A673 (cell line): ENCODE data around the gene CX3CL1. TPM values are rescaled to one million over a fixed set of nuclear protein-coding genes. Genes with fewer than 3 reads are reported as not detected.
"Not testable (repeated sequence)": the region's sequence is repeated elsewhere in the genome, so short reads cannot be mapped to it uniquely, and the experiment has no call there.

Source experiments
- BruUV-seq: library from RNA; stranded (reverse); fragments of 400-500 nt; replicated peaks from 2 replicates; lab custom pipeline; 2021; lab: Mats Ljungman, UMichigan
- CTCF ChIA-PET: fragments of 300-600 bp; sonication (Branson Sonifier 250); formaldehyde crosslinking; loops from one replicate; lab custom pipeline; 2022; ENCODE audit warnings: antibody characterized with exemption; lab: Charles Lee
- POLR2A ChIA-PET: fragments of 300-600 bp; sonication (Branson Sonifier 250); formaldehyde crosslinking; loops from one replicate; lab custom pipeline; 2022; ENCODE audit warnings: antibody characterized with exemption; ENCODE audit not compliant: low non-redundant PET; lab: Charles Lee
- DNase-seq: peaks from one replicate; pipeline ENCODE4 v3.0.0-alpha.2; 2015; ENCODE audit warnings: low spot score
- H3K27ac ChIP-seq: fragments of 200-600 bp; sonication (generic); 2 replicates; pipeline ENCODE4 v1.5.1; 2016; ENCODE audit warnings: mixed run types, low read depth, mild to moderate bottlenecking, mixed read lengths, antibody characterized with exemption, low read length; ENCODE audit not compliant: poor library complexity, severe bottlenecking
- H3K27me3 ChIP-seq: fragments of 200-600 bp; sonication (generic); replicated peaks from 2 replicates; pipeline ENCODE4 v1.6.1; 2017; ENCODE audit warnings: mixed run types, low read depth, mild to moderate bottlenecking, mixed read lengths, antibody characterized with exemption, low read length; ENCODE audit not compliant: insufficient read depth, poor library complexity
- H3K36me3 ChIP-seq: fragments of 200-600 bp; sonication (generic); 2 replicates; pipeline ENCODE4 v1.6.1; 2016; ENCODE audit warnings: mixed run types, mild to moderate bottlenecking, mixed read lengths, antibody characterized with exemption, low read length; ENCODE audit not compliant: insufficient read depth, poor library complexity, severe bottlenecking
- H3K4me1 ChIP-seq: fragments of 200-600 bp; sonication (generic); 2 replicates; pipeline ENCODE4 v1.6.1; 2017; ENCODE audit warnings: mixed run types, mild to moderate bottlenecking, mixed read lengths, antibody characterized with exemption, low read length; ENCODE audit not compliant: insufficient read depth, poor library complexity, severe bottlenecking
- H3K4me3 ChIP-seq: fragments of 200-600 bp; sonication (generic); 2 replicates; pipeline ENCODE4 v1.5.1; 2016; ENCODE audit warnings: low read depth, mixed run types, mild to moderate bottlenecking, mixed read lengths, low read length; ENCODE audit not compliant: poor library complexity, severe bottlenecking
- H3K9me3 ChIP-seq: fragments of 200-600 bp; sonication (generic); 2 replicates; pipeline ENCODE4 v1.6.1; 2016; ENCODE audit warnings: mixed run types, low read depth, mild to moderate bottlenecking, mixed read lengths, antibody characterized with exemption, low read length; ENCODE audit not compliant: poor library complexity, severe bottlenecking
- EZH2 ChIP-seq: fragments of 200-600 bp; sonication (generic); IDR thresholded peaks from 2 replicates; pipeline ENCODE4 v1.6.1; 2017; ENCODE audit warnings: borderline replicate concordance, low read depth, mild to moderate bottlenecking, mixed read lengths, antibody characterized with exemption, low read length; ENCODE audit not compliant: poor library complexity, severe bottlenecking
- intact Hi-C: fragments of 100-400 bp; cut with micrococcal nuclease; formaldehyde crosslinking; loops from one replicate; pipeline ENCODE4 v1.10.0; 2022; ENCODE audit not compliant: unreplicated experiment
- total RNA-seq: library from RNA; stranded (reverse); gene quantifications from 2 replicates; pipeline ENCODE4 v1.2.3, GENCODE V29; 2021
- TF ChIP-seq, protein P1 (sequence below): fragments of 300-800, 200-600 bp; sonication (generic); conservative IDR thresholded peaks from 2 replicates; pipeline ENCODE4 v1.5.1; 2017; ENCODE audit warnings: low read depth, mild to moderate bottlenecking, antibody characterized with exemption, low read length, moderate library complexity, mixed read lengths

CX3CL1 gene
- total RNA-seq, 1 experiment from 2014 or later, result not detected

DNA sequence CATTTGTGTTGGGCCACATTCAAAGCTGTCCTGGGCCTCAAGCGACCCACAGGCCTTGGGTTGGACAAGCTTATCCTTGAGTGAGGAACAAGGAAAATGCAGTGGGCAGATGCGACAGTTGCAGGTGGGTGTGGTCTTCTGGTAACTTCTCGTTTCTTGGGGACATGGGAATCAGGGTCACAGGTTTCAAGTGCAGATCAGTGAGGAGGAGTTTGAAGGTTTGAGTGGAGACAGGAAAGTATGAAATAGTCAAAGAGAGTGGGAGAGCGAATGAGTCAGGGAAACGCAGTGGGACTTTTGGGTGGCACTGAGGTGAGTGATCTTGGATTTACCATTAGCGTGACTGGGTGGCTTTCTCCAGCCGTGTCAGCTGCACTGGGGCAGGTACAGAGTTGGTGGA lies 29.1 kb upstream of the CX3CL1 start:
- no peak overlapping the region for H3K27ac ChIP-seq
- no peaks in the 10 kb centered on the region for H3K36me3 ChIP-seq
- CTCF ChIA-PET, result no interaction called here
- H3K4me1 ChIP-seq, result no peaks in the 10 kb centered on the region
- peaks cover 4% of the 10 kb centered on the region for H3K9me3 ChIP-seq
- no peak for DNase-seq
- POLR2A ChIA-PET, result interaction anchor here (0.7 kb wide), 1 partner anchor 38 kb away, joined by 3 read pairs; no protein-coding TSS in a partner anchor
- H3K4me3 ChIP-seq, result no peak overlapping the region
- peaks cover 13% of the 10 kb centered on the region for H3K27me3 ChIP-seq
- no peak for TF ChIP-seq EZH2
- TF ChIP-seq, protein P1, sequence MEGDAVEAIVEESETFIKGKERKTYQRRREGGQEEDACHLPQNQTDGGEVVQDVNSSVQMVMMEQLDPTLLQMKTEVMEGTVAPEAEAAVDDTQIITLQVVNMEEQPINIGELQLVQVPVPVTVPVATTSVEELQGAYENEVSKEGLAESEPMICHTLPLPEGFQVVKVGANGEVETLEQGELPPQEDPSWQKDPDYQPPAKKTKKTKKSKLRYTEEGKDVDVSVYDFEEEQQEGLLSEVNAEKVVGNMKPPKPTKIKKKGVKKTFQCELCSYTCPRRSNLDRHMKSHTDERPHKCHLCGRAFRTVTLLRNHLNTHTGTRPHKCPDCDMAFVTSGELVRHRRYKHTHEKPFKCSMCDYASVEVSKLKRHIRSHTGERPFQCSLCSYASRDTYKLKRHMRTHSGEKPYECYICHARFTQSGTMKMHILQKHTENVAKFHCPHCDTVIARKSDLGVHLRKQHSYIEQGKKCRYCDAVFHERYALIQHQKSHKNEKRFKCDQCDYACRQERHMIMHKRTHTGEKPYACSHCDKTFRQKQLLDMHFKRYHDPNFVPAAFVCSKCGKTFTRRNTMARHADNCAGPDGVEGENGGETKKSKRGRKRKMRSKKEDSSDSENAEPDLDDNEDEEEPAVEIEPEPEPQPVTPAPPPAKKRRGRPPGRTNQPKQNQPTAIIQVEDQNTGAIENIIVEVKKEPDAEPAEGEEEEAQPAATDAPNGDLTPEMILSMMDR, result no peak
- BruUV-seq, result no TSS peak
- intact Hi-C loops, result no loop called here

DNA sequence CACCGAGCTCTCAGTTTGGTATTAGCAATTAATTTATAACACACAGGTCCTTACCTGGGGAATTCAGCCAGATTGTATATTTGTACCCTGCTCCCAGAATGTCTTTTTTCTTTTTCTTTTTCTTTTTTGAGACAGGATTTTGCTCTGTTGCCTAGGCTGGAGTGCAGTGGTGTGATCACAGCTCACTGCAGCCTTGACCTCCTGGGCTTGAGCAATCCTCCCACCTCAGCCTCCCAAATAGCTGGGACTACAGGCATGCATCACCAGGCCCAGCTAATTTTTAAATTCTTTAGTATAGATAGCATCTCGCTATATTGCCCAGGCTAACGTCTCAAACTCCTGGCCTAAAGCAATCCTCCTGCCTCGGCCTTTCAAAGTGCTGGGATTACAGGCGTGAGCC lies 28.2 kb upstream of the CX3CL1 start:
- intact Hi-C loops, H3K27ac ChIP-seq, H3K4me1 ChIP-seq, H3K9me3 ChIP-seq, CTCF ChIA-PET, H3K4me3 ChIP-seq, POLR2A ChIA-PET, BruUV-seq, DNase-seq, H3K36me3 ChIP-seq: not testable (repeated sequence)
- H3K27me3 ChIP-seq, result peaks cover 22% of the 10 kb centered on the region

DNA sequence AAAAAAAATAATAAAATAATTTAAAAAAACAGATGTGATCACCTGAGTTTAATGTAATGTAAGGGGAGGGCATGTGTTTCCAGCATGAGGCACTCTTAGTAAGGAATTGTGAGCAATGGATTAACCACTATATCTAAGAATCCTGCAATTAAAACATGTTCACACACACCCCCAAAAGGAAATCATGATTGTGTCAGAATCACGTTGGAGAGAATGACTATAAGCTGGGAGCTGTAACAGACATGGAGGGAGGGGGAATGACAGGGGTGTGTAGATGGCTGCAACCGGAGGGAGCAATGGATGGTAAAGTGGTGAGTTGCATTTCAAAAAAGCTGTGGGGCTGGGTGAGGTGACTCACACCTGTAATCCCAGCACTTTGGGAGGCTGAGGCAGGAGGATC lies 27.3 kb upstream of the CX3CL1 start:
- TF ChIP-seq, protein P1, result no peak
- no peak for TF ChIP-seq EZH2
- peaks cover 31% of the 10 kb centered on the region for H3K27me3 ChIP-seq
- ChIA-PET CTCF (no interaction called here), POLR2A (no interaction called here)
- peaks cover 4% of the 10 kb centered on the region for H3K9me3 ChIP-seq
- no peaks in the 10 kb centered on the region for H3K4me1 ChIP-seq
- no peak for DNase-seq
- H3K36me3 ChIP-seq, result no peaks in the 10 kb centered on the region
- BruUV-seq, result no TSS peak
- H3K27ac ChIP-seq, result no peak overlapping the region
- intact Hi-C loops, result no loop called here
- no peak overlapping the region for H3K4me3 ChIP-seq

DNA sequence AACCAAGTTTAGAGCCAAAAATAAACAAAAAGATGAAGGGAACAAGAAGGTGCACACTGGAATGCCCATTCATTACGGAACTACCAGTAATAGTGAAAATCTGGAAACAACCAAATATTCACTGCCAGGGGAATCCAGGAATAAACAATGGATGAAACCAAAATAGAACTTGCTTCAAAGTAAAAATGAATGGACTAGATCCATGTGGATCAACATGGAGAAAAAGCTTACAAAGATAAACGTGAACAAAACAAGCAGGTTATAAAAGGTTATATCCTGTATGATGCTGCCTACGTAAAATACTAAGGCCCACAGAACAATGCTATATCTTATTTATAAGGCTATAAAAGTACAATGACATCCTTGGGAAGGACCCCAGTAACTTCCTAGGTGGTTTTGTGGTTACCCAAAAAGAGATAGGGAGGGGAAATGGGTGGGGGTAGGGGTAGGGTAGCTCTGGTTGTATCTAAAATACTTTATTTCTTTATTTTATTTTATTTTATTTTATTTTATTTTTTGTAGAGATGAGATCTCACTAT lies 26.6 kb upstream of the CX3CL1 start:
- H3K36me3 ChIP-seq, result no peaks in the 10 kb centered on the region
- intact Hi-C loops, result no loop called here
- no peaks in the 10 kb centered on the region for H3K4me1 ChIP-seq
- ChIA-PET CTCF (no interaction called here), POLR2A (no interaction called here)
- DNase-seq, result no peak
- H3K27ac ChIP-seq, result no peak overlapping the region
- BruUV-seq, result no TSS peak
- H3K9me3 ChIP-seq, result peaks cover 4% of the 10 kb centered on the region
- TF ChIP-seq EZH2, result no peak
- TF ChIP-seq, protein P1, result no peak
- H3K27me3 ChIP-seq, result peaks cover 35% of the 10 kb centered on the region
- no peak overlapping the region for H3K4me3 ChIP-seq
